SH-SY5Y (cell line): ENCODE results near the gene CYP27C1.

ENCODE experiments used
- GATA2 ChIP-seq: IDR thresholded peaks from 2 replicates; pipeline ENCODE4 v1.6.1; 2011; ENCODE audit warnings: mild to moderate bottlenecking, low read depth, low read length
- GATA3 ChIP-seq: IDR thresholded peaks from 2 replicates; pipeline ENCODE4 v1.6.1; 2011; ENCODE audit warnings: low read depth, mild to moderate bottlenecking, low read length, moderate library complexity

CYP27C1 gene

DNA sequence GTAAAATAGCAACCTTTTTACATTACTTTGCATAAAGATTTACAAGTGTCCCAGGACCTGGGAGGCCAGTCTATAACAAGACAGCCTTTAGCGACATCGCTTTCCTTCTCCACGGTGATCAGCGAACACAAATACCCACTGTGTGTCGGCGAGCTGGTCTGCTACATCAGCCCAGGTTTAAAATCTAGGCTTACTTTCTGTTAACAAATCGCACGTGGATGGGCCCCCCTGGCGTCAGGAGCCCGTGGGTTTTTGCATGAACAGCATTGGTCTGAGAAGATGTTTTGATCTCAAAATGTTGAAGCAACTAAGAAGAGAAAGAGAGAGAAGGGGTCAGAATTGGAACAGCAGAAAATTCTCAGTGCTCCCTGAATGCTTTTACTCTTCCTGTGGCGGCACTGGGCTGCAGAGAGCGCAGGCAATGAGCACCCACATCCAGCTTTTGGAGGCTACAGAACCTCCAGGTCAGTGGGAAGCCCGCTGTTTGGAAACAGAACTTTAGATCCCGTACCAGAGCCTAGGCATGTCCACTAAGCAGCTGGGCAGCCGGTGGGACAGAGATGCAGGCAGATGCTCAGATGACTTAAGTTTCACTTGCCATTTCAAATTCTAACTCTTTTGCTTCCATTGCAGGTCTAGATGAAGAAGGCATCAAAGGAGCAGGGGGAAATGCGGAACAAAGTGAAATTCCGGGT, 32.9 kb downstream of the CYP27C1 start:
- no peak for TF ChIP-seq GATA3

DNA sequence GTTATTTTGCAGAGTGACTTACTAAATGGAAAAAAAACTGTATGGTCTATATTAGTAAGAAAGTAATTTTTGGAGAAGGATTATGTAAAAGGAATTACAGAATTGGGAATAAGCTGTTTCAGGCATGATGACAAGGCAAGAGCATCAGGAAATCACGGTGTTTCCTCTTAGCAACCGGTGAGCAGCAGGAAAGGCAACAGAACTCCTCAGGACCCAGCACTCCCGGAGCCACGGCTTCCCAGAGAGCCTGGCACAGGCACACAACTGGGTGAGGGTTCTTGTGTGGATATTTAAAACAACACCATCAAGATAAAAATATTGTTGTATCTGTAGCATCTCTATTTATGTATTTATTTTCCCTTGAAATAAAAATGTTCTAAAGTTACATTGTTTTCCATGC, 34.4 kb downstream of the CYP27C1 start:
- TF ChIP-seq GATA3 (no peak), GATA2 (no peak)

DNA sequence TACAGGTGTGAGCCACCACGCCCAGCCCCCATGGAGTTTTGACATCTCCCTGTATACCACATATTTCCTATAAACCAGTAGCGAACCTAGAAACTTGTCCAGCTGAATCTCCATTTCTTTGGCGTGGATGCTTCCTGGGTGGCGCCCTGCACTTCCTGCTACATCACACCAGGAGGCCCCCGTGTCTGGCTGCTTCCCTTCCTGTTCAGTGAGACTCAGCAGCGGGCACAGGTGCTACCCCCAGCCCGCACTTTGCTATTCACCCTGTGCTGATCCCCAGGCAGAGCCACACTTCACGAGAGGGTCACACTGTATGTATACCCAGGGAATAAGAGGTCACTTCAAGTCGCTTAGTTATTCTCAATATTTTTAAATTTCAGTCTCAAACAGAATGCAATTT, 35.0 kb downstream of the CYP27C1 start:
- no peak for TF ChIP-seq GATA2
- no peak for TF ChIP-seq GATA3

DNA sequence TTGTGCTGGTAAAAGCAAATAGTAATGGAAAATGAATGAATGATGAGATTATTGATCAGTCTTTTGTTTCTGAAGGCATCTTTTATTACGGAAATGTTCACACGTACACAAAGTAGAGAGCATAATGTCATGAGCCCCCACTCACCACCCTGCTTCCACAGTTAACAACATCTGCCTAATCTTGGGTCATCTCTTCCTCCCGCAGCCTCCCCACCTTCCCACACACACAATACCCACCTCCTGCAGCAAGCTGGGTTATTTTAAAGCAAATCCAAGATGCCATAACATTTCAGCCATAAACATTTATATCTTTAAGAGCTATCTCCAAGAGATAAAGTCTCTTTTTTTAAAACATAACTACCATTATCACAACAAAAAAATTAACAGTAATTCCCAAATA, 36.3 kb downstream of the CYP27C1 start:
- TF ChIP-seq GATA2, result no peak

DNA sequence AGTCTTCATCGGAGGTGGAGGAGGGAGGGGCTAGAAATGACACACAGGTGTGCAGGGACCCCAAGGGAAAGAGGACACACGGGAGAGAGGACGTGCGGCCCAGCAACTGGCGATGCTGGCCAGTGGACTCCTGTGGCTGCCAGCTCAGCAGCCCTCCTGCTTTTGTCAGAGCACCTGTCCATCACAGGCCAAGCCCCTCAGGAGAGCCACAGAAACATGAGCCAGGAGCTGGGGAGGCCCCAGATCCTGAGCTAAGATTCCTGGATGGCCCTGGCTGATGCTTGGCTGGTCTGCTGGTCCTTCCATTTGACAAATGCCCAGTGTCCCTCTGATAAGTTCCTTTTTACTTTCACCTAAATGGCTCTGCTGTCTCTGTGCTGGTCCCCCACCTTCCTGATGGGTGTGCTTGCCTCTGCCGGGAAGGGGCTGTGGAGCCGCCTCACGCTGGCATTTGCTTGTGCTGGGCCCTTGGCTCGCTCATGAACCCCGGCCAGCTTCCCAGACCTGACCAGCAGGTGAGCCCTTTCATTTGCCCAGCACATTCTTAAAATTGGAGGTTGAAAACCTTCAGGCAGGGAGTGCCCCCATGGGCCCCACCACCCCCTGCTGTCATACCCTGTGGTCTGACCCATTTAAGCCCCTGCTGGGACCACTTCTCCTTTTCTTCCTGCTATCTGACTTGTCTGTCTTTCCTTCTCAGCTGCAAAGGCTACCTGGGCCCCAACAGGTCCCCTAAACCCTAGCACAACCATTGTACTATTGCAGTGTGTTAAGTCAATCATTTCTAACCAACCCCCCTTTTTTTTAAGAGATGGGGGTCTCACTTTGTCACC, 37.3 kb downstream of the CYP27C1 start:
- TF ChIP-seq GATA3 (no peak), GATA2 (no peak)

DNA sequence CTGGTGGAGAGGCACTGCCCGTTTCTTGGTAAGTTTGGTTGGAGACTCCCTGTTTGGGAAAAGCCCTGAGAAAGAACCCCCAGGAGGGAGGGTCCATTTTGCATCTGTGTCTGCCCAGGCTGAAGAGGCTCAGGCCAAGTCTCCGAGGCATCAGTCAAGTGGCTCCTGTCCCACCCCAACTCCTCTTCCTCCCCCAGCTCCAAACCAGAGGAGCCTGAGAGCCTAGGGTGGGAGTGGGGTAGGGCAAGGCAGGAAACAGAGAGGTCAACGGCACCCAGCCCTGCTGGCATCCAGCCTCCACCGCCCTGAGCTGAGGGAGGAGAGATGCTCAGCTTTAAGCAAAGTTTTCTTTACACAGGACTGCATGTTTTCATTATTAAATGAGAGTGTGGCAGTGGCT, 38.2 kb downstream of the CYP27C1 start:
- TF ChIP-seq GATA3 (no peak), GATA2 (no peak)

DNA sequence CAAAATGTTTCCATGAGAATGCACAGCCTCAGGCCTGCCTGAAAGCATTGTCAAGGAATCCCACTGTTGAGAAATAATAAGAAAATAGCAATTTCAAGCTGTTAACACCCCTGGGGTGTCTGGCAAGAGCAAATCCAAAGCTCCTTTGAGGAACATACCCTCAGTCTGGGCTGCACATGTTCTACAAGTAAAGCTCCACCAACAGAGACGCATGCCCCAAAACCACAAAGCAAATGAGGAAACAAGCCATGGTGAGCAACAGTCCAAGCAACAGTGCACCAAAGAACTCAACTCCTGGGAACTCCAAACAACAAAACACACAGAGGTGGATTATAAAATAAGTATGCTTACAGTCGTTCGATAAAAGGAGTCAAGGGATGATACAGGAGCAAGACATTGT, 40.3 kb downstream of the CYP27C1 start:
- TF ChIP-seq GATA2, result no peak

DNA sequence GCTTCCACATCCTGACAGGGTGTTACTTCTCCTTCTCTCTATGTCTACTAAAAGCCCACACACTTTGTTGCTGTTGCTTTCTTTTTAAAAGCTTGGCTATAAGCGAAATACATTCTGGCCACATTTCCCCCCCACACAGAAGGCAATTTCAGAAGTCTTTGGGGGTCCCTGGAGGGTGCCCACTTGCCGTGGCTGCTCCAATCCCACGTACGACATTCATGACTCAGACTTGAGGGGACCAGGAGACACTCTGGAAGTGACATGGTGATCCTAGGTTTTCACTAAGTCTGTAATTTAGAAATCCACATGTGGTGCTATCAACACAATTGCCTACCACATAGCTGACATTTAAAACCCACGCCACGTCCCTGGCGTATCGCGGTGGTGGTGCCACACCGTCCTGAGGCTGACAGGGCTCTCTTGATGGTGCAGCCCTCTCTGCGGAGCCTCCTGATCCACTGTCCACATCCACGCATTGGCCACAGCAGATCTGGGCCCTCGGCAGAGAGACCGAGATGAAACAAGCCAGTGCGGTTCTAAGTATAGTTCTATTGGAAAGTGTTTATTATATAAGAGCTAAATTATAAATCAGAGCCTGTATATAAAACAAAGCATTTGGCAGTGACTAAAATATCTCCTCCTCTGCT, 42.4 kb downstream of the CYP27C1 start:
- TF ChIP-seq GATA2 (no peak), GATA3 (no peak)

DNA sequence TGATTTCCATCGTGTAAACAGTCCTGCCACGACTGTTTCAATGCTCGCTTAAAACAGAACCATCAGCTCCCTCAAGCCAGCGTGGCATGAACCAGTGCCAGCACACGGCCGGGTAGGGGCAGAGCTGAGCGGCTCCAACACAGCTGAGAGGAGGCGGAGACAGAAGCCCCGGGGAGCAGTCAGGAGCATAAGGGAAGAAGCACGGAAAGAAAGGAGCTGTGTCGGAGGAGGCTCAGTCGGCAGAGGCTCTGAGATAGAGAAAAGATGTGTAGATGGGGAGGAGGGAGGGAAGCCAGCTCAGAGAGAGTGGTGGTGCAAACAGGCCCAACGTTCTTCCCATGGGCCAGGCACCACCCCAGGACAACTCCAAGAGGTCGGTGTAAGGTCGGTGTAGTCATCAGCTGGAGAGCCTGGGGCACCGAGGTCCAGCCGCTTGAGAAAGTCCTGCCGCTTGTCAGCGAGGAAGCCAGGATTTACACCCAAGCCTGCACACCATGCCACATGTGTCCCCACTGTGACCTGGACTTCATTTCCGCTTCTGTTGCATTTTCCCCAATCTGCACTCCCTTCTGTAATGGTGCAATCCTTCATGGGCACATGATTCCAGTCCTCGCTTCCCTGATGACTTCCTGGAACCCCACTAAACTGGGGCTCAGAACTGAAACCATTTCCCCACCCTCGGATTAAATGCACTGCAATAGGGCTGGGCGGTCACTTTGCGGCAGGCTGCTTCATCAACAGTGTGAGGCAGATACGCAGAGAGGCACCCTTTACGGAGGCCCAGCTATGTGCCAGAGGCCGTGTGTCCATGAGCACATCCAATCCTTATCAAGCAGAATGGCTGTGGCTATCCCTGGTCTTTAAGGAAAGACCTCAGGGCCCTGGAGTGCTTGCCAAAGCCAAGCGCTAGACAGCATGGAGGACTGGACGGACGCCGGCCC, 43.5 kb downstream of the CYP27C1 start:
- TF ChIP-seq GATA2 (no peak), GATA3 (no peak)

DNA sequence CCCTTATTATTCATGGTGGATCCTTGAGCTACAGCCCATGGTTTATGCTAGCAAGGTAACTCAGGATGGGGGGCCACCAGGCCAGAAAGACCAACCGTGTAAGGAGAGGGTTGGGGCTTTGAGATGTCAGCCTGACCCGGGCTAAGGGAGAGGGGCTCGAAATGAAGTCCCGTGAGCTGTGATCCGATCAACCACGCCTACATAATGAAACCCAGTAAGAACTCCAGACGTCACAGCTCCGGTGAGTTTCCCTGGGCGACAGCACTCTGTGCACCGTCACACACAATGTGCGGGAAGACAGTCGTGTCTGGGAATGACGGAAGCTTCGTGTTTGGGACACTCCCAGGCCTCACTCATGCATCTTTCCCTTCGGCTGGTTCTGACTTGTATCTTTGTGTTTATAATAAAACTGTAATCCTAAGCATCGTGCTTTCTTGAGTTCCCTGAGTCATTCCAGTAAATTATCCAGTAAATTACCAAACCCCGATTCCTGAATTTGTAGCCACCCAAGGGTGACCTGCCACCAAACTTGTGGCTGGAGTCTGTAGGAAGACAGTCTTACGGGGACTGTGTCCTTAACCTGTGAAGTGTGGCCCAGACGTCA, 44.2 kb downstream of the CYP27C1 start:
- TF ChIP-seq GATA2 (no peak), GATA3 (no peak)

DNA sequence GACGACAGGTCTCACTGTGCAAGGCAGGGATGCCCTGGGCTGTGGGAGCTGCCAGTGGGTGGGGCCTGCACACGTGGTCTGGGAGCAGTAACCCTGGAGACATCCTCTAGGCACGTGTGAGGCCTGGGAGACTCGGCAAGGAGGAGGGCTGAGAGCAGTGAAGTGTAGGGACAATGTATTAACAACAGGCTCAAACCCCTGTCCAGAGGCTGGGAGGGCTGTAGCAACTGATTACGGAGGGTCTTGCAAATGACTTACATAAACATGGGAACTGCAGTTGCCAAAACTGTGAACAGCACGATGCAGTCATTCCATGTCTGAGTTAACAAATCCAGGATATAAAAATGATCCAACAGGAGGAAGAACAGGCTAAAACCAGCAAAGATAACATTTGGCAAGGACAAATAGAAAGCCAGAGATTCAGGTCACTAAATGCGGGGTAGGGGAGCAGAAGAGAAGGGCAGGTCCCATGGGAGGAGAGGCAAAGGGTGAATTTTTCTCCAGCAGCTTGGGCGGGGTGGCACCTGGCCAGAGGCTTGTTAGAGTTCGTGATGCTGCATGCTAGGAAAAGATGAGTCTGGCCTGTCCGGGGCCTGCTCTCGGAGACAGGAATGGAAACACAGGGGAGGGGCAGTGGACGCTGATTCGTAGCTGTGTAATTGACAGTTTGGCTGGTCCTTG, 44.9 kb downstream of the CYP27C1 start:
- TF ChIP-seq GATA3 (no peak), GATA2 (no peak)

DNA sequence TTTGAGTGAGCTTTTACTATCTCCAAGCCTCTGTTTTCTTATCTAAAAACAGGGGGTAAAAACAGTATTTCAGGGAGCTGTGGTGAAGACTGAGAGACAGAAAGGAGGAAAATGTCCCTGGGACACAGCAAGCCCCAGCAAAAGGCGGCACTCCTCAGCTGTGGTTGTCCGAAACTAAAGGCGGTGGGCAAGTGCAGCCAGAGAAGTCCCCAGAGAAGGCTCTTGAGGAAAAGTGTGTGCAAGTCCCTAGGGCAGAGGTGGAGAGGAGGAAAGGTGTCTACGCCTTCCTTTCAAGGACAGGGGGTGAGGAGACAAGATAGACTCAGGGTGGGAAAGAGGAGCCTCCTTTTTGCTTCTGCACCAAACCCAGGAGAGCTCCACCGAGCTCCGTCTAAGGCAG, 45.5 kb downstream of the CYP27C1 start:
- TF ChIP-seq GATA2 (no peak), GATA3 (no peak)

DNA sequence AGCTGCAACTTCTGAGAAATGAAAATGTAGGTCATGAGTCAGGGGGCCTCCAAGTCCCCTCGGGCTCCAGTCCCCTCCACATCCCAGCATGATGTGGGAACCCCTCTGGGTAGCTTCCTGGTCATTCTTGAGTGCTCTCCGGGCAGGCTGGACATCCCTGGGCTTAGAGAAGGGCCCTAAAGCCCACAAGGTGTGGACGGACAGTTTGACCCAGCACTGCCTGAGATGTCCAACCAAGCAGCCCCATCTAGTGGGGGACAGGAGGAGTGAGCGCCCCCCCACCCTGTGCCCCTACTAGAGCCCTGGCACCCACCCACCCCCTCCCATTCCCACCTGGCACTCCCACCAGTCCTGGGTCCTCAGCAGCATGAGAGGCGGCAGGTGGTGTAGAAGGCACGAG, 46.0 kb downstream of the CYP27C1 start:
- TF ChIP-seq GATA2, result no peak
- TF ChIP-seq GATA3, result no peak
